HL-60 (cell line): ENCODE data around the gene PPP1R1C.

Experiments used
- GABPA ChIP-seq: IDR thresholded peaks from 2 replicates; pipeline ENCODE4 v1.6.1; 2012; ENCODE audit warnings: low read depth
- POLR2AphosphoS5 ChIP-seq: IDR thresholded peaks from 2 replicates; pipeline ENCODE4 v1.6.1; 2012; ENCODE audit warnings: low read depth
- SPI1 ChIP-seq: IDR thresholded peaks from 2 replicates; pipeline ENCODE4 v1.6.1; 2012; ENCODE audit warnings: low read depth, mild to moderate bottlenecking, borderline replicate concordance
- TF ChIP-seq, protein P1 (sequence below): IDR thresholded peaks from one replicate; pipeline ENCODE4 v1.5.1; 2011; ENCODE audit warnings: low read length, control low read depth, inconsistent platforms; ENCODE audit not compliant: insufficient read depth
- TF ChIP-seq, protein P2 (sequence below): IDR thresholded peaks from 2 replicates; pipeline ENCODE4 v1.6.1; 2012; ENCODE audit warnings: low read depth; ENCODE audit not compliant: insufficient replicate concordance

DNA sequence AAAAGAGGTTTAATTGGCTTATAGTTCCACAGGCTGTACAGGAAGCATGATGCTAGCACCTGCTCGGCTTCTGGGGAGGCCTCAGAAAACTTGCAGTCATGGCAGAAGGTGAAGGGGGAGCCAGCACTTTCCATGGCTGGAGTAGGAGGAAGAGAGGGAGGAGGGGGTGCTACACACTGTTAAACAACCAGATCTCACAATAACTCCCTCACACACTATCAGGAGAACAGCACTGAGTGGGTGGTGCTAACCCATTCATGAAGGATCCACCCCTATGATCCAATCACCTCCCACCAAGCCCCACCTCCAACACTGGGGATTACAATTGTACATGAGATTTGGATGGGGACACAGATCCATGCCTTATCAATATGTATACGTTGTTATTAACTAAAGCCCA, 85.1 kb downstream of the PPP1R1C start:
- TF ChIP-seq, protein P1, sequence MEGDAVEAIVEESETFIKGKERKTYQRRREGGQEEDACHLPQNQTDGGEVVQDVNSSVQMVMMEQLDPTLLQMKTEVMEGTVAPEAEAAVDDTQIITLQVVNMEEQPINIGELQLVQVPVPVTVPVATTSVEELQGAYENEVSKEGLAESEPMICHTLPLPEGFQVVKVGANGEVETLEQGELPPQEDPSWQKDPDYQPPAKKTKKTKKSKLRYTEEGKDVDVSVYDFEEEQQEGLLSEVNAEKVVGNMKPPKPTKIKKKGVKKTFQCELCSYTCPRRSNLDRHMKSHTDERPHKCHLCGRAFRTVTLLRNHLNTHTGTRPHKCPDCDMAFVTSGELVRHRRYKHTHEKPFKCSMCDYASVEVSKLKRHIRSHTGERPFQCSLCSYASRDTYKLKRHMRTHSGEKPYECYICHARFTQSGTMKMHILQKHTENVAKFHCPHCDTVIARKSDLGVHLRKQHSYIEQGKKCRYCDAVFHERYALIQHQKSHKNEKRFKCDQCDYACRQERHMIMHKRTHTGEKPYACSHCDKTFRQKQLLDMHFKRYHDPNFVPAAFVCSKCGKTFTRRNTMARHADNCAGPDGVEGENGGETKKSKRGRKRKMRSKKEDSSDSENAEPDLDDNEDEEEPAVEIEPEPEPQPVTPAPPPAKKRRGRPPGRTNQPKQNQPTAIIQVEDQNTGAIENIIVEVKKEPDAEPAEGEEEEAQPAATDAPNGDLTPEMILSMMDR: no peak
- TF ChIP-seq GABPA (no peak), SPI1 (no peak), POLR2AphosphoS5 (no peak)
- TF ChIP-seq, protein P2, sequence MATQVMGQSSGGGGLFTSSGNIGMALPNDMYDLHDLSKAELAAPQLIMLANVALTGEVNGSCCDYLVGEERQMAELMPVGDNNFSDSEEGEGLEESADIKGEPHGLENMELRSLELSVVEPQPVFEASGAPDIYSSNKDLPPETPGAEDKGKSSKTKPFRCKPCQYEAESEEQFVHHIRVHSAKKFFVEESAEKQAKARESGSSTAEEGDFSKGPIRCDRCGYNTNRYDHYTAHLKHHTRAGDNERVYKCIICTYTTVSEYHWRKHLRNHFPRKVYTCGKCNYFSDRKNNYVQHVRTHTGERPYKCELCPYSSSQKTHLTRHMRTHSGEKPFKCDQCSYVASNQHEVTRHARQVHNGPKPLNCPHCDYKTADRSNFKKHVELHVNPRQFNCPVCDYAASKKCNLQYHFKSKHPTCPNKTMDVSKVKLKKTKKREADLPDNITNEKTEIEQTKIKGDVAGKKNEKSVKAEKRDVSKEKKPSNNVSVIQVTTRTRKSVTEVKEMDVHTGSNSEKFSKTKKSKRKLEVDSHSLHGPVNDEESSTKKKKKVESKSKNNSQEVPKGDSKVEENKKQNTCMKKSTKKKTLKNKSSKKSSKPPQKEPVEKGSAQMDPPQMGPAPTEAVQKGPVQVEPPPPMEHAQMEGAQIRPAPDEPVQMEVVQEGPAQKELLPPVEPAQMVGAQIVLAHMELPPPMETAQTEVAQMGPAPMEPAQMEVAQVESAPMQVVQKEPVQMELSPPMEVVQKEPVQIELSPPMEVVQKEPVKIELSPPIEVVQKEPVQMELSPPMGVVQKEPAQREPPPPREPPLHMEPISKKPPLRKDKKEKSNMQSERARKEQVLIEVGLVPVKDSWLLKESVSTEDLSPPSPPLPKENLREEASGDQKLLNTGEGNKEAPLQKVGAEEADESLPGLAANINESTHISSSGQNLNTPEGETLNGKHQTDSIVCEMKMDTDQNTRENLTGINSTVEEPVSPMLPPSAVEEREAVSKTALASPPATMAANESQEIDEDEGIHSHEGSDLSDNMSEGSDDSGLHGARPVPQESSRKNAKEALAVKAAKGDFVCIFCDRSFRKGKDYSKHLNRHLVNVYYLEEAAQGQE: no peak
